GM23338 (cell line): ENCODE results near the gene POLK. TPM values are rescaled to one million over a fixed set of nuclear protein-coding genes. Genes with fewer than 3 reads are reported as not detected.

Source experiments
- ATAC-seq: fragments of 200-7000 bp; cut with Tn5 transposase; 3 replicates; pipeline ENCODE4 v1.9.1; 2020
- DNase-seq: peaks from one replicate; pipeline ENCODE4 v3.0.0-alpha.2; 2015; ENCODE audit warnings: low spot score
- H2AFZ ChIP-seq: fragments of 200-600 bp; sonication (generic); 2 replicates; pipeline ENCODE4 v1.8.0; 2016; ENCODE audit warnings: antibody characterized with exemption, mild to moderate bottlenecking, moderate library complexity
- H3F3A ChIP-seq: fragments of 200-600 bp; sonication (generic); replicated peaks from 2 replicates; pipeline ENCODE4 v1.8.0; 2017; ENCODE audit warnings: antibody characterized with exemption, mixed run types, low read depth
- H3K27ac ChIP-seq: fragments of 200-600 bp; sonication (generic); 2 replicates; pipeline ENCODE4 v1.6.1; 2016; ENCODE audit warnings: low read depth
- H3K27me3 ChIP-seq: fragments of 200-600 bp; sonication (generic); 2 replicates; pipeline ENCODE4 v1.8.0; 2016; ENCODE audit warnings: mild to moderate bottlenecking, mixed run types, moderate library complexity; ENCODE audit not compliant: insufficient read depth
- H3K36me3 ChIP-seq: fragments of 200-600 bp; sonication (generic); 2 replicates; pipeline ENCODE4 v1.8.0; 2016; ENCODE audit warnings: mild to moderate bottlenecking; ENCODE audit not compliant: insufficient read depth
- H3K4me1 ChIP-seq: fragments of 200-600 bp; sonication (generic); 2 replicates; pipeline ENCODE4 v1.8.0; 2016; ENCODE audit warnings: mild to moderate bottlenecking, moderate library complexity; ENCODE audit not compliant: insufficient read depth
- H3K4me2 ChIP-seq: fragments of 200-600 bp; sonication (generic); 2 replicates; pipeline ENCODE4 v1.7.1; 2017; ENCODE audit warnings: mixed run types
- H3K4me3 ChIP-seq: fragments of 200-600 bp; sonication (generic); 2 replicates; pipeline ENCODE4 v1.6.1; 2016; ENCODE audit warnings: mixed run types
- H3K79me2 ChIP-seq: fragments of 200-600 bp; sonication (generic); replicated peaks from 2 replicates; pipeline ENCODE4 v1.8.0; 2017; ENCODE audit warnings: mild to moderate bottlenecking; ENCODE audit not compliant: insufficient read depth
- H3K9me2 ChIP-seq: fragments of 200-600 bp; sonication (generic); 2 replicates; pipeline ENCODE4 v1.8.0; 2017; ENCODE audit not compliant: insufficient read depth
- H4K20me1 ChIP-seq: fragments of 200-600 bp; sonication (generic); replicated peaks from 2 replicates; pipeline ENCODE4 v1.8.0; 2017; ENCODE audit warnings: mild to moderate bottlenecking; ENCODE audit not compliant: insufficient read depth
- H3K27ac Mint-ChIP-seq: 2 replicates; pipeline ENCODE4 v1.8.0; 2020; ENCODE audit warnings: inconsistent platforms, mild to moderate bottlenecking, moderate library complexity, mixed read lengths
- H3K27me3 Mint-ChIP-seq: 3 replicates; pipeline ENCODE4 v1.8.0; 2022; ENCODE audit warnings: low read depth, mild to moderate bottlenecking, moderate library complexity, mixed read lengths, inconsistent platforms; ENCODE audit not compliant: insufficient read depth, poor library complexity
- H3K36me3 Mint-ChIP-seq: 3 replicates; pipeline ENCODE4 v1.8.0; 2021; ENCODE audit warnings: low read depth, mild to moderate bottlenecking, inconsistent platforms, moderate library complexity, mixed read lengths
- H3K4me1 Mint-ChIP-seq: 3 replicates; pipeline ENCODE4 v1.8.0; 2020; ENCODE audit warnings: mild to moderate bottlenecking, inconsistent platforms, mixed read lengths
- H3K4me3 Mint-ChIP-seq: 3 replicates; pipeline ENCODE4 v1.8.0; 2021; ENCODE audit warnings: moderate library complexity, mild to moderate bottlenecking, inconsistent platforms, mixed read lengths
- H3K9me3 Mint-ChIP-seq: 3 replicates; pipeline ENCODE4 v1.8.0; 2020; ENCODE audit warnings: moderate library complexity, mild to moderate bottlenecking, inconsistent platforms, mixed read lengths
- CREB1 ChIP-seq: fragments of 250-450 bp; sonication (Bioruptor Pico); IDR thresholded peaks from 2 replicates; pipeline ENCODE4 v1.5.0; 2020; ENCODE audit warnings: low read depth, mild to moderate bottlenecking, moderate library complexity
- EZH2 ChIP-seq: fragments of 200-600 bp; sonication (generic); IDR thresholded peaks from one replicate; pipeline ENCODE4 v1.8.0; 2017; ENCODE audit warnings: antibody characterized with exemption, mild to moderate bottlenecking, low read depth; ENCODE audit not compliant: unreplicated experiment
- EZH2phosphoT487 ChIP-seq: fragments of 200-600 bp; sonication (generic); IDR thresholded peaks from one replicate; pipeline ENCODE4 v1.8.1; 2018; ENCODE audit warnings: antibody characterized with exemption; ENCODE audit not compliant: unreplicated experiment
- JUNB ChIP-seq: IDR thresholded peaks from one replicate; pipeline ENCODE4 v1.6.1; 2016; ENCODE audit warnings: antibody characterized with exemption; ENCODE audit not compliant: unreplicated experiment
- NANOG ChIP-seq: IDR thresholded peaks from 2 replicates; pipeline ENCODE4 v1.6.1; 2016; ENCODE audit warnings: antibody characterized with exemption, borderline replicate concordance
- POLR2AphosphoS5 ChIP-seq: IDR thresholded peaks from 2 replicates; pipeline ENCODE4 v1.6.1; 2016; ENCODE audit warnings: antibody characterized with exemption, low read depth
- STAT1 ChIP-seq: IDR thresholded peaks from one replicate; pipeline ENCODE4 v1.6.1; 2016; ENCODE audit warnings: antibody characterized with exemption; ENCODE audit not compliant: unreplicated experiment
- ZNF114 ChIP-seq: fragments of 250-450 bp; sonication (Bioruptor Pico); IDR thresholded peaks from 2 replicates; pipeline ENCODE4 v1.5.0; 2020; ENCODE audit warnings: mild to moderate bottlenecking, moderate library complexity
- ZNF331 ChIP-seq: fragments of 250-450 bp; sonication (Bioruptor Pico); IDR thresholded peaks from 2 replicates; pipeline ENCODE4 v1.5.0; 2020; ENCODE audit warnings: low read depth, mild to moderate bottlenecking, moderate library complexity
- polyA plus RNA-seq: library from polyadenylated mRNA; unstranded; fragments of >200 nt; fragmentation: Nextera tagmentation; extraction: Ambion mirVana; gene quantifications from 2 replicates; pipeline ENCODE4 v1.2.1, GENCODE V29; 2016
- total RNA-seq: library from RNA; depleted of rRNA; stranded (reverse); fragments of >200 nt; shearing (Covaris generic); gene quantifications from 2 replicates; pipeline ENCODE4 v1.2.3, GENCODE V29; 2014
- TF ChIP-seq, protein P1 (sequence below): IDR thresholded peaks from 2 replicates; pipeline ENCODE4 v1.6.1; 2016; ENCODE audit warnings: antibody characterized with exemption
- TF ChIP-seq, protein P2 (sequence below): fragments of 250-450 bp; sonication (Bioruptor Pico); IDR thresholded peaks from 2 replicates; pipeline ENCODE4 v1.5.0; 2020; ENCODE audit warnings: mild to moderate bottlenecking, moderate library complexity
- TF ChIP-seq, protein P3 (sequence below), 2 experiments: fragments of 200-600 bp in 1 of 2; sonication (generic) in 1 of 2; conservative IDR thresholded peaks; 2 replicates each; pipeline versions ENCODE4 v1.5.1 to v1.6.1; 2016 to 2017; ENCODE audit warnings: antibody characterized with exemption in 2 of 2, low read depth in 2 of 2, mild to moderate bottlenecking in 2 of 2, moderate library complexity in 1 of 2
- TF ChIP-seq, protein P4 (sequence below): IDR thresholded peaks from one replicate; pipeline ENCODE4 v1.6.1; 2018; ENCODE audit warnings: antibody characterized with exemption; ENCODE audit not compliant: unreplicated experiment

Gene POLK
- total and polyA plus RNA-seq, 2 experiments from 2014 or later, result 6.3 to 14.5 TPM

DNA sequence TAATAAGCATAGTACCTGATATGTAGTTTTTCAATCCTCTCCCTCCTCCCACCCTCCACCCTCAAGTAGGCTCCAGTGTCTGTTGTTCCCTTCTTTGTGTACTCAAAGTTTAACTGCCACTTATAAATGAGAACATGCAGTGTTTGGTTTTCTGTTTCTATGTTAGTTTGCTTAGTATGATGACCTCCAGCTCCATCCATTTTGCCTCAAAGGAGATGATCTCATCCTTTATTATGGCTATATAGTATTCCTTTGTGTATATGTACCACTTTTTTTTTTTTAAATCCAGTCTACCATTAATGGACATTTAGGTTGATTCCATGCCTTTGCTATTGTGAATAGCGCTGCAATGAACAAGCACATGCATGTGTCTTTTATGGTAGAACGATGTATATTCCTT is 20.5 kb downstream of the POLK start:
- Mint-ChIP-seq H3K36me3 (peaks cover 17% of the 10 kb centered on the region; the same call in 2 of the 3 replicates), H3K4me1 (peaks cover 6% of the 10 kb centered on the region; the same call in 2 of the 3 replicates), H3K9me3 (peaks cover 17% of the 10 kb centered on the region; the same call in 2 of the 3 replicates), H3K4me3 (no peak overlapping the region), H3K27ac (no peak overlapping the region), H3K27me3 (peaks cover 1% of the 10 kb centered on the region)
- peaks cover 9% of the 10 kb centered on the region; the same call in 1 of the 2 replicates for H4K20me1 ChIP-seq
- H3K27me3 ChIP-seq, result no peaks in the 10 kb centered on the region
- ATAC-seq (no peak), DNase-seq (no peak)
- no peak overlapping the region for H3K4me3 ChIP-seq
- H3K27ac ChIP-seq, result no peak overlapping the region
- H2AFZ ChIP-seq, result no peak overlapping the region
- TF ChIP-seq STAT1 (no peak), CREB1 (CRISPR knock-in tag) (no peak), ZNF114 (CRISPR knock-in tag) (no peak), ZNF331 (CRISPR knock-in tag) (no peak), EZH2phosphoT487 (no peak), POLR2AphosphoS5 (no peak), NANOG (no peak), EZH2 (no peak), JUNB (no peak)
- TF ChIP-seq, protein P1, sequence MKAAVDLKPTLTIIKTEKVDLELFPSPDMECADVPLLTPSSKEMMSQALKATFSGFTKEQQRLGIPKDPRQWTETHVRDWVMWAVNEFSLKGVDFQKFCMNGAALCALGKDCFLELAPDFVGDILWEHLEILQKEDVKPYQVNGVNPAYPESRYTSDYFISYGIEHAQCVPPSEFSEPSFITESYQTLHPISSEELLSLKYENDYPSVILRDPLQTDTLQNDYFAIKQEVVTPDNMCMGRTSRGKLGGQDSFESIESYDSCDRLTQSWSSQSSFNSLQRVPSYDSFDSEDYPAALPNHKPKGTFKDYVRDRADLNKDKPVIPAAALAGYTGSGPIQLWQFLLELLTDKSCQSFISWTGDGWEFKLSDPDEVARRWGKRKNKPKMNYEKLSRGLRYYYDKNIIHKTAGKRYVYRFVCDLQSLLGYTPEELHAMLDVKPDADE, result no peak
- TF ChIP-seq, protein P2, sequence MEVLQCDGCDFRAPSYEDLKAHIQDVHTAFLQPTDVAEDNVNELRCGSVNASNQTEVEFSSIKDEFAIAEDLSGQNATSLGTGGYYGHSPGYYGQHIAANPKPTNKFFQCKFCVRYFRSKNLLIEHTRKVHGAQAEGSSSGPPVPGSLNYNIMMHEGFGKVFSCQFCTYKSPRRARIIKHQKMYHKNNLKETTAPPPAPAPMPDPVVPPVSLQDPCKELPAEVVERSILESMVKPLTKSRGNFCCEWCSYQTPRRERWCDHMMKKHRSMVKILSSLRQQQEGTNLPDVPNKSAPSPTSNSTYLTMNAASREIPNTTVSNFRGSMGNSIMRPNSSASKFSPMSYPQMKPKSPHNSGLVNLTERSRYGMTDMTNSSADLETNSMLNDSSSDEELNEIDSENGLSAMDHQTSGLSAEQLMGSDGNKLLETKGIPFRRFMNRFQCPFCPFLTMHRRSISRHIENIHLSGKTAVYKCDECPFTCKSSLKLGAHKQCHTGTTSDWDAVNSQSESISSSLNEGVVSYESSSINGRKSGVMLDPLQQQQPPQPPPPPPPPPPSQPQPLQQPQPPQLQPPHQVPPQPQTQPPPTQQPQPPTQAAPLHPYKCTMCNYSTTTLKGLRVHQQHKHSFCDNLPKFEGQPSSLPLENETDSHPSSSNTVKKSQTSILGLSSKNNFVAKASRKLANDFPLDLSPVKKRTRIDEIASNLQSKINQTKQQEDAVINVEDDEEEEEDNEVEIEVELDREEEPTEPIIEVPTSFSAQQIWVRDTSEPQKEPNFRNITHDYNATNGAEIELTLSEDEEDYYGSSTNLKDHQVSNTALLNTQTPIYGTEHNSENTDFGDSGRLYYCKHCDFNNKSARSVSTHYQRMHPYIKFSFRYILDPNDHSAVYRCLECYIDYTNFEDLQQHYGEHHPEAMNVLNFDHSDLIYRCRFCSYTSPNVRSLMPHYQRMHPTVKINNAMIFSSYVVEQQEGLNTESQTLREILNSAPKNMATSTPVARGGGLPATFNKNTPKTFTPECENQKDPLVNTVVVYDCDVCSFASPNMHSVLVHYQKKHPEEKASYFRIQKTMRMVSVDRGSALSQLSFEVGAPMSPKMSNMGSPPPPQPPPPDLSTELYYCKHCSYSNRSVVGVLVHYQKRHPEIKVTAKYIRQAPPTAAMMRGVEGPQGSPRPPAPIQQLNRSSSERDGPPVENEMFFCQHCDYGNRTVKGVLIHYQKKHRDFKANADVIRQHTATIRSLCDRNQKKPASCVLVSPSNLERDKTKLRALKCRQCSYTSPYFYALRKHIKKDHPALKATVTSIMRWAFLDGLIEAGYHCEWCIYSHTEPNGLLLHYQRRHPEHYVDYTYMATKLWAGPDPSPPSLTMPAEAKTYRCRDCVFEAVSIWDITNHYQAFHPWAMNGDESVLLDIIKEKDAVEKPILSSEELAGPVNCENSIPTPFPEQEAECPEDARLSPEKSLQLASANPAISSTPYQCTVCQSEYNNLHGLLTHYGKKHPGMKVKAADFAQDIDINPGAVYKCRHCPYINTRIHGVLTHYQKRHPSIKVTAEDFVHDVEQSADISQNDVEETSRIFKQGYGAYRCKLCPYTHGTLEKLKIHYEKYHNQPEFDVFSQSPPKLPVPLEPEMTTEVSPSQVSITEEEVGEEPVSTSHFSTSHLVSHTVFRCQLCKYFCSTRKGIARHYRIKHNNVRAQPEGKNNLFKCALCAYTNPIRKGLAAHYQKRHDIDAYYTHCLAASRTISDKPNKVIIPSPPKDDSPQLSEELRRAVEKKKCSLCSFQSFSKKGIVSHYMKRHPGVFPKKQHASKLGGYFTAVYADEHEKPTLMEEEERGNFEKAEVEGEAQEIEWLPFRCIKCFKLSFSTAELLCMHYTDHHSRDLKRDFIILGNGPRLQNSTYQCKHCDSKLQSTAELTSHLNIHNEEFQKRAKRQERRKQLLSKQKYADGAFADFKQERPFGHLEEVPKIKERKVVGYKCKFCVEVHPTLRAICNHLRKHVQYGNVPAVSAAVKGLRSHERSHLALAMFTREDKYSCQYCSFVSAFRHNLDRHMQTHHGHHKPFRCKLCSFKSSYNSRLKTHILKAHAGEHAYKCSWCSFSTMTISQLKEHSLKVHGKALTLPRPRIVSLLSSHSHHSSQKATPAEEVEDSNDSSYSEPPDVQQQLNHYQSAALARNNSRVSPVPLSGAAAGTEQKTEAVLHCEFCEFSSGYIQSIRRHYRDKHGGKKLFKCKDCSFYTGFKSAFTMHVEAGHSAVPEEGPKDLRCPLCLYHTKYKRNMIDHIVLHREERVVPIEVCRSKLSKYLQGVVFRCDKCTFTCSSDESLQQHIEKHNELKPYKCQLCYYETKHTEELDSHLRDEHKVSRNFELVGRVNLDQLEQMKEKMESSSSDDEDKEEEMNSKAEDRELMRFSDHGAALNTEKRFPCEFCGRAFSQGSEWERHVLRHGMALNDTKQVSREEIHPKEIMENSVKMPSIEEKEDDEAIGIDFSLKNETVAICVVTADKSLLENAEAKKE, result no peak
- TF ChIP-seq, protein P3, sequence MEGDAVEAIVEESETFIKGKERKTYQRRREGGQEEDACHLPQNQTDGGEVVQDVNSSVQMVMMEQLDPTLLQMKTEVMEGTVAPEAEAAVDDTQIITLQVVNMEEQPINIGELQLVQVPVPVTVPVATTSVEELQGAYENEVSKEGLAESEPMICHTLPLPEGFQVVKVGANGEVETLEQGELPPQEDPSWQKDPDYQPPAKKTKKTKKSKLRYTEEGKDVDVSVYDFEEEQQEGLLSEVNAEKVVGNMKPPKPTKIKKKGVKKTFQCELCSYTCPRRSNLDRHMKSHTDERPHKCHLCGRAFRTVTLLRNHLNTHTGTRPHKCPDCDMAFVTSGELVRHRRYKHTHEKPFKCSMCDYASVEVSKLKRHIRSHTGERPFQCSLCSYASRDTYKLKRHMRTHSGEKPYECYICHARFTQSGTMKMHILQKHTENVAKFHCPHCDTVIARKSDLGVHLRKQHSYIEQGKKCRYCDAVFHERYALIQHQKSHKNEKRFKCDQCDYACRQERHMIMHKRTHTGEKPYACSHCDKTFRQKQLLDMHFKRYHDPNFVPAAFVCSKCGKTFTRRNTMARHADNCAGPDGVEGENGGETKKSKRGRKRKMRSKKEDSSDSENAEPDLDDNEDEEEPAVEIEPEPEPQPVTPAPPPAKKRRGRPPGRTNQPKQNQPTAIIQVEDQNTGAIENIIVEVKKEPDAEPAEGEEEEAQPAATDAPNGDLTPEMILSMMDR (conservative IDR thresholded peaks at IDR 0.05; ENCODE audit: low read depth in 2 of 2), result no peak
- TF ChIP-seq, protein P4, sequence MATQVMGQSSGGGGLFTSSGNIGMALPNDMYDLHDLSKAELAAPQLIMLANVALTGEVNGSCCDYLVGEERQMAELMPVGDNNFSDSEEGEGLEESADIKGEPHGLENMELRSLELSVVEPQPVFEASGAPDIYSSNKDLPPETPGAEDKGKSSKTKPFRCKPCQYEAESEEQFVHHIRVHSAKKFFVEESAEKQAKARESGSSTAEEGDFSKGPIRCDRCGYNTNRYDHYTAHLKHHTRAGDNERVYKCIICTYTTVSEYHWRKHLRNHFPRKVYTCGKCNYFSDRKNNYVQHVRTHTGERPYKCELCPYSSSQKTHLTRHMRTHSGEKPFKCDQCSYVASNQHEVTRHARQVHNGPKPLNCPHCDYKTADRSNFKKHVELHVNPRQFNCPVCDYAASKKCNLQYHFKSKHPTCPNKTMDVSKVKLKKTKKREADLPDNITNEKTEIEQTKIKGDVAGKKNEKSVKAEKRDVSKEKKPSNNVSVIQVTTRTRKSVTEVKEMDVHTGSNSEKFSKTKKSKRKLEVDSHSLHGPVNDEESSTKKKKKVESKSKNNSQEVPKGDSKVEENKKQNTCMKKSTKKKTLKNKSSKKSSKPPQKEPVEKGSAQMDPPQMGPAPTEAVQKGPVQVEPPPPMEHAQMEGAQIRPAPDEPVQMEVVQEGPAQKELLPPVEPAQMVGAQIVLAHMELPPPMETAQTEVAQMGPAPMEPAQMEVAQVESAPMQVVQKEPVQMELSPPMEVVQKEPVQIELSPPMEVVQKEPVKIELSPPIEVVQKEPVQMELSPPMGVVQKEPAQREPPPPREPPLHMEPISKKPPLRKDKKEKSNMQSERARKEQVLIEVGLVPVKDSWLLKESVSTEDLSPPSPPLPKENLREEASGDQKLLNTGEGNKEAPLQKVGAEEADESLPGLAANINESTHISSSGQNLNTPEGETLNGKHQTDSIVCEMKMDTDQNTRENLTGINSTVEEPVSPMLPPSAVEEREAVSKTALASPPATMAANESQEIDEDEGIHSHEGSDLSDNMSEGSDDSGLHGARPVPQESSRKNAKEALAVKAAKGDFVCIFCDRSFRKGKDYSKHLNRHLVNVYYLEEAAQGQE, result no peak
- H3K79me2 ChIP-seq, result peaks cover 26% of the 10 kb centered on the region
- H3K36me3 ChIP-seq, result no peaks in the 10 kb centered on the region
- H3K9me2 ChIP-seq, result no peaks in the 10 kb centered on the region
- no peak overlapping the region for H3K4me2 ChIP-seq
- H3K4me1 ChIP-seq, result no peaks in the 10 kb centered on the region
- no peaks in the 10 kb centered on the region for H3F3A ChIP-seq
